GM12878 (cell line): ENCODE results near the gene MYO3B. TPM values are rescaled to one million over a fixed set of nuclear protein-coding genes. Genes with fewer than 3 reads are reported as not detected.

Source experiments
- ATAC-seq: fragments of 200-7000 bp; cut with Tn5 transposase; 3 replicates; pipeline ENCODE4 v1.9.1; 2020; ENCODE audit warnings: mild to moderate bottlenecking, moderate library complexity
- BruUV-seq: library from RNA; stranded (reverse); fragments of 400-500 nt; replicated peaks from 2 replicates; lab custom pipeline; 2021; lab: Mats Ljungman, UMichigan
- CTCF ChIA-PET: fragments of 300-600 bp; sonication (Branson Sonifier 250); formaldehyde crosslinking; extraction: SDS; loops from one replicate; lab custom pipeline; 2021; ENCODE audit warnings: inconsistent platforms; lab: Yijun Ruan, JAX
- POLR2A ChIA-PET: fragments of 350-600 bp; formaldehyde crosslinking; extraction: SDS; loops from one replicate; lab custom pipeline; 2021; ENCODE audit warnings: inconsistent platforms; lab: Charles Lee
- RAD21 ChIA-PET: fragments of 300-600 bp; sonication (Branson Sonifier 250); formaldehyde crosslinking; loops from one replicate; lab custom pipeline; 2023; ENCODE audit warnings: antibody characterized with exemption; ENCODE audit not compliant: unreplicated experiment; lab: Charles Lee
- SMC1A ChIA-PET: fragments of 300-600 bp; sonication (Branson Sonifier 250); formaldehyde crosslinking; loops from one replicate; lab custom pipeline; 2023; ENCODE audit not compliant: unreplicated experiment, uncharacterized antibody; lab: Charles Lee
- DNase-seq: peaks from one replicate; pipeline ENCODE4 v3.0.0-alpha.2; 2011; ENCODE audit warnings: low read depth, low spot score
- FAIRE-seq: peaks from 3 replicates; lab custom pipeline; 2011; peaks lifted over from hg19 to GRCh38; lab: Jason Lieb, UNC
- H2AFZ ChIP-seq: 2 replicates; pipeline ENCODE4 v1.6.0; 2011; ENCODE audit warnings: low read depth, low read length, control low read depth; ENCODE audit not compliant: control insufficient read depth
- H3K27ac ChIP-seq: 2 replicates; pipeline ENCODE4 v1.5.1; 2011; ENCODE audit warnings: control low read depth; ENCODE audit not compliant: control insufficient read depth, insufficient read depth
- H3K27me3 ChIP-seq, 2 experiments: replicated peaks in 1 of 2; 2 replicates each; pipeline versions ENCODE4 v1.6.0 to v1.6.1; 2011; ENCODE audit warnings: low read length in 1 of 2; ENCODE audit not compliant: control insufficient read depth in 2 of 2, insufficient read depth in 2 of 2
- H3K36me3 ChIP-seq, 2 experiments: 2 replicates each; pipeline ENCODE4 v1.5.1; 2011; ENCODE audit warnings: low read length in 1 of 2; ENCODE audit not compliant: control insufficient read depth in 2 of 2, insufficient read depth in 2 of 2
- H3K4me1 ChIP-seq: 2 replicates; pipeline ENCODE4 v1.6.1; 2011; ENCODE audit warnings: mild to moderate bottlenecking, low read length, moderate library complexity, mixed read lengths; ENCODE audit not compliant: control insufficient read depth, insufficient read depth
- H3K4me2 ChIP-seq: 2 replicates; pipeline ENCODE4 v1.6.0; 2011; ENCODE audit warnings: control low read depth; ENCODE audit not compliant: control insufficient read depth, insufficient read depth
- H3K4me3 ChIP-seq: fragments of 200-600 bp; sonication (generic); 2 replicates; pipeline ENCODE4 v1.5.1; 2016
- H3K79me2 ChIP-seq: 2 replicates; pipeline ENCODE4 v1.6.0; 2011; ENCODE audit warnings: low read length; ENCODE audit not compliant: control insufficient read depth, insufficient read depth
- H3K9ac ChIP-seq: 2 replicates; pipeline ENCODE4 v1.8.0; 2011; ENCODE audit warnings: low read length, control low read depth, mixed read lengths; ENCODE audit not compliant: control insufficient read depth, insufficient read depth
- H3K9me3 ChIP-seq: replicated peaks from 3 replicates; pipeline ENCODE4 v1.5.1; 2011; ENCODE audit warnings: mild to moderate bottlenecking, low read length; ENCODE audit not compliant: control insufficient read depth, insufficient read depth
- H4K20me1 ChIP-seq: 2 replicates; pipeline ENCODE4 v1.6.0; 2011; ENCODE audit not compliant: control insufficient read depth, insufficient read depth
- CEBPB ChIP-seq, 2 experiments: fragments of 150-350 bp in 1 of 2; IDR thresholded peaks; 2 replicates each; pipeline ENCODE4 v1.6.1; 2012 to 2014; ENCODE audit warnings: low read depth in 2 of 2, low read length in 2 of 2, borderline replicate concordance in 1 of 2, inconsistent platforms in 1 of 2
- EGR1 ChIP-seq, 2 experiments: IDR thresholded peaks; 1 replicate in 1 of 2; 2 replicates in 1 of 2; pipeline ENCODE4 v1.6.1; 2011 to 2012; ENCODE audit warnings: low read depth in 2 of 2, low read length in 2 of 2, borderline replicate concordance in 1 of 2, mild to moderate bottlenecking in 1 of 2, moderate library complexity in 1 of 2
- FOXK2 ChIP-seq: fragments of 450-650 bp; IDR thresholded peaks from 2 replicates; pipeline ENCODE4 v1.6.1; 2017; ENCODE audit warnings: mild to moderate bottlenecking, moderate library complexity
- MEF2B ChIP-seq: fragments of 450-650 bp; IDR thresholded peaks from 2 replicates; pipeline ENCODE4 v1.6.1; 2018; ENCODE audit warnings: mild to moderate bottlenecking, moderate library complexity; ENCODE audit not compliant: partially characterized antibody, poor library complexity, severe bottlenecking
- MYB ChIP-seq: fragments of 150-350 bp; IDR thresholded peaks from 2 replicates; pipeline ENCODE4 v1.6.1; 2014; ENCODE audit warnings: mild to moderate bottlenecking, low read depth, low read length, borderline replicate concordance
- SIX5 ChIP-seq: IDR thresholded peaks from 2 replicates; pipeline ENCODE4 v1.6.1; 2011; ENCODE audit warnings: mild to moderate bottlenecking, low read depth, low read length, moderate library complexity; ENCODE audit not compliant: severe bottlenecking
- ZBTB11 ChIP-seq: fragments of 450-650 bp; formaldehyde crosslinking; IDR thresholded peaks from 2 replicates; pipeline ENCODE4 v1.5.0; 2022; ENCODE audit warnings: mild to moderate bottlenecking, missing genetic modification characterization
- ZNF592 ChIP-seq: fragments of 450-650 bp; IDR thresholded peaks from 2 replicates; pipeline ENCODE4 v1.6.1; 2017; ENCODE audit warnings: mild to moderate bottlenecking, moderate library complexity
- in situ Hi-C: fragments of 300-500 bp; cut with MboI; formaldehyde crosslinking; loops from 9 replicates; pipeline ENCODE4 v1.14.3; 2018; ENCODE audit warnings: mixed read lengths
- intact Hi-C: fragments of 100-400 bp; cut with micrococcal nuclease; formaldehyde crosslinking; loops from one replicate; pipeline ENCODE4 v1.14.2; 2022; ENCODE audit not compliant: unreplicated experiment
- polyA plus RNA-seq, 11 experiments: library from polyadenylated mRNA; depleted of rRNA in 4 of 11; unstranded in 6 of 11; stranded (reverse) in 5 of 11; fragments of >200 nt; fragmentation: Nextera tagmentation in 4 of 11; fragmentation: Illumina TruSeq in 1 of 11; extraction: Ambion mirVana in 4 of 11; extraction: Trizol in 1 of 11; gene quantifications; 1 replicate in 1 of 11; 2 replicates in 10 of 11; pipeline versions ENCODE4 v1.2.1 to v1.2.3, GENCODE V29; 2011 to 2016; ENCODE audit warnings: inconsistent platforms in 2 of 11, missing spikeins in 2 of 11, low read depth in 1 of 11
- total RNA-seq, 4 experiments: library from RNA; depleted of rRNA in 3 of 4; stranded (reverse); fragments of >200 nt in 3 of 4; fragmentation: Illumina TruSeq in 1 of 4; extraction: Trizol in 1 of 4; gene quantifications; 2 replicates each; pipeline versions ENCODE4 v1.2.1 to v1.2.3, GENCODE V29; 2013 to 2021
- TF ChIP-seq, protein P1 (sequence below): IDR thresholded peaks from 2 replicates; pipeline ENCODE4 v1.6.1; 2011; ENCODE audit warnings: mild to moderate bottlenecking, low read depth, low read length, moderate library complexity; ENCODE audit not compliant: insufficient replicate concordance
- TF ChIP-seq, protein P2 (sequence below): IDR thresholded peaks from 2 replicates; pipeline ENCODE4 v1.6.1; 2011; ENCODE audit warnings: borderline replicate concordance, low read depth, mild to moderate bottlenecking, moderate library complexity, low read length; ENCODE audit not compliant: insufficient read depth, poor library complexity, severe bottlenecking
- TF ChIP-seq, protein P3 (sequence below): IDR thresholded peaks from 2 replicates; pipeline ENCODE4 v1.6.1; 2012; ENCODE audit warnings: low read depth, low read length, improper control_type of control experiment

Gene MYO3B
- total and polyA plus RNA-seq, 10 of the 15 experiments (the other 5 are each of a cell fraction or from before 2014, with no cell fraction given): 1.1 to 7.1 (median 2.1) TPM

DNA sequence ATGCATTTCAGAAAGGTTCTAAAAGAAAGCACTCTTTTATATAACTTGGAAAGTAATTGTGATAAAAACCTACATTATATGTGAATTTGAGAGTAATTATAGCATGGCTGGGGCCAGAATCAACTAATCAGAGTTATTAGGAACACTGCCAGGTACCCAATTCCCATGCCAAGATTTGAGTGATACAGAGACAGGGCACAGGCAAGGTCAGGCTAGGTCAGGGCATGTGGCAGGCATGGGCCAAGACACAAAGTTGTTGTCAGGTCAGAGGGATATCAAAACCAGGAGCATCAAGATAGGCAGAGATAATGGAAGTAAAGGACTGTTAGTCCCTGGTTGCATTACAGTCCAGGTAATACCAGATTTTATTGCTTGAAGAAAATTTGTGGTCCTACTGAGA, 87.4 kb downstream of the MYO3B start:
- H3K9me3 ChIP-seq: no peaks in the 10 kb centered on the region
- H3K4me3 ChIP-seq: no peak overlapping the region
- no peak for DNase-seq
- FAIRE-seq: no peak
- H3K4me2 ChIP-seq: no peak overlapping the region
- ChIA-PET SMC1A (interaction anchor here (0.9 to 1.3 kb wide), 2 partner anchors 22 to 70 kb away, joined by 3 read pairs; no protein-coding TSS in a partner anchor), POLR2A (interaction anchor here (1.2 kb wide), 1 partner anchor 9 kb away, joined by 3 read pairs; no protein-coding TSS in a partner anchor), RAD21 (interaction anchor here (1.0 to 1.3 kb wide), 2 partner anchors 59 to 96 kb away, joined by 3 read pairs; no protein-coding TSS in a partner anchor), CTCF (interaction anchor here (1.0 to 1.6 kb wide), 3 partner anchors 8 to 59 kb away, joined by 3 to 4 read pairs (median 4); no protein-coding TSS in a partner anchor)
- H3K27me3 ChIP-seq: no peaks in the 10 kb centered on the region
- no peak overlapping the region for H2AFZ ChIP-seq
- no peak for ATAC-seq
- no peaks in the 10 kb centered on the region for H3K36me3 ChIP-seq
- H3K9ac ChIP-seq: no peak overlapping the region
- in situ Hi-C loops (no loop called here), intact Hi-C loops (no loop called here)
- H3K79me2 ChIP-seq: no peaks in the 10 kb centered on the region
- TF ChIP-seq, protein P1, sequence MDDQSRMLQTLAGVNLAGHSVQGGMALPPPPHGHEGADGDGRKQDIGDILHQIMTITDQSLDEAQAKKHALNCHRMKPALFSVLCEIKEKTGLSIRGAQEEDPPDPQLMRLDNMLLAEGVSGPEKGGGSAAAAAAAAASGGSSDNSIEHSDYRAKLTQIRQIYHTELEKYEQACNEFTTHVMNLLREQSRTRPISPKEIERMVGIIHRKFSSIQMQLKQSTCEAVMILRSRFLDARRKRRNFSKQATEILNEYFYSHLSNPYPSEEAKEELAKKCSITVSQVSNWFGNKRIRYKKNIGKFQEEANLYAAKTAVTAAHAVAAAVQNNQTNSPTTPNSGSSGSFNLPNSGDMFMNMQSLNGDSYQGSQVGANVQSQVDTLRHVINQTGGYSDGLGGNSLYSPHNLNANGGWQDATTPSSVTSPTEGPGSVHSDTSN: no peak
- TF ChIP-seq, protein P2, sequence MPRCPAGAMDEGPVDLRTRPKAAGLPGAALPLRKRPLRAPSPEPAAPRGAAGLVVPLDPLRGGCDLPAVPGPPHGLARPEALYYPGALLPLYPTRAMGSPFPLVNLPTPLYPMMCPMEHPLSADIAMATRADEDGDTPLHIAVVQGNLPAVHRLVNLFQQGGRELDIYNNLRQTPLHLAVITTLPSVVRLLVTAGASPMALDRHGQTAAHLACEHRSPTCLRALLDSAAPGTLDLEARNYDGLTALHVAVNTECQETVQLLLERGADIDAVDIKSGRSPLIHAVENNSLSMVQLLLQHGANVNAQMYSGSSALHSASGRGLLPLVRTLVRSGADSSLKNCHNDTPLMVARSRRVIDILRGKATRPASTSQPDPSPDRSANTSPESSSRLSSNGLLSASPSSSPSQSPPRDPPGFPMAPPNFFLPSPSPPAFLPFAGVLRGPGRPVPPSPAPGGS: no peak
- no peak for TF ChIP-seq EGR1 (IDR thresholded peaks at IDR 0.05; ENCODE audit: borderline replicate concordance in 1 of 2, low read depth in 2 of 2, low read length in 2 of 2)
- TF ChIP-seq FOXK2: no peak
- TF ChIP-seq CEBPB (IDR thresholded peaks at IDR 0.05; ENCODE audit: borderline replicate concordance in 1 of 2, low read depth in 2 of 2, low read length in 2 of 2): no peak
- TF ChIP-seq ZNF592: no peak
- no peak for TF ChIP-seq MYB
- TF ChIP-seq, protein P3, sequence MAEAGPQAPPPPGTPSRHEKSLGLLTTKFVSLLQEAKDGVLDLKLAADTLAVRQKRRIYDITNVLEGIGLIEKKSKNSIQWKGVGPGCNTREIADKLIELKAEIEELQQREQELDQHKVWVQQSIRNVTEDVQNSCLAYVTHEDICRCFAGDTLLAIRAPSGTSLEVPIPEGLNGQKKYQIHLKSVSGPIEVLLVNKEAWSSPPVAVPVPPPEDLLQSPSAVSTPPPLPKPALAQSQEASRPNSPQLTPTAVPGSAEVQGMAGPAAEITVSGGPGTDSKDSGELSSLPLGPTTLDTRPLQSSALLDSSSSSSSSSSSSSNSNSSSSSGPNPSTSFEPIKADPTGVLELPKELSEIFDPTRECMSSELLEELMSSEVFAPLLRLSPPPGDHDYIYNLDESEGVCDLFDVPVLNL: no peak
- TF ChIP-seq MEF2B: no peak
- no peak for TF ChIP-seq SIX5
- no peak for TF ChIP-seq ZBTB11 (CRISPR knock-in tag)
- no peak overlapping the region for H3K27ac ChIP-seq
- H4K20me1 ChIP-seq: no peaks in the 10 kb centered on the region
- BruUV-seq: no TSS peak
- no peaks in the 10 kb centered on the region for H3K4me1 ChIP-seq
